ENCODE data around the gene DRAXIN.

DRAXIN gene

GRCh38 chr1:11678442-11678841 lies 13.1 kb upstream of the DRAXIN start:
- no peak overlapping the region for H3K27ac ChIP-seq
- no peaks in the 10 kb centered on the region for H3K4me1 ChIP-seq (ENCODE audit: low read depth, poor library complexity, severe bottlenecking)
- no peaks in the 10 kb centered on the region for H3K79me2 ChIP-seq (ENCODE audit: insufficient read depth, low read depth)
- TF ChIP-seq CTCF (conservative IDR thresholded peaks at IDR 0.05; ENCODE audit: low read depth, low read length): no peak
- peaks cover 14% of the 10 kb centered on the region; the same call in 1 of the 2 replicates for H3K27me3 ChIP-seq (ENCODE audit: insufficient read depth, low read depth)
- no peak overlapping the region for H2AFZ ChIP-seq (ENCODE audit: low read depth)
- H3K36me3 ChIP-seq (ENCODE audit: insufficient read depth): no peaks in the 10 kb centered on the region
- H3K4me3 ChIP-seq (IDR thresholded peaks at IDR 0.05; ENCODE audit: insufficient read depth, low read depth, low read length): no peak overlapping the region
- H3K4me2 ChIP-seq: no peak overlapping the region
- H4K20me1 ChIP-seq (ENCODE audit: insufficient read depth): no peaks in the 10 kb centered on the region
- no peak overlapping the region for H3K9ac ChIP-seq

DNA sequence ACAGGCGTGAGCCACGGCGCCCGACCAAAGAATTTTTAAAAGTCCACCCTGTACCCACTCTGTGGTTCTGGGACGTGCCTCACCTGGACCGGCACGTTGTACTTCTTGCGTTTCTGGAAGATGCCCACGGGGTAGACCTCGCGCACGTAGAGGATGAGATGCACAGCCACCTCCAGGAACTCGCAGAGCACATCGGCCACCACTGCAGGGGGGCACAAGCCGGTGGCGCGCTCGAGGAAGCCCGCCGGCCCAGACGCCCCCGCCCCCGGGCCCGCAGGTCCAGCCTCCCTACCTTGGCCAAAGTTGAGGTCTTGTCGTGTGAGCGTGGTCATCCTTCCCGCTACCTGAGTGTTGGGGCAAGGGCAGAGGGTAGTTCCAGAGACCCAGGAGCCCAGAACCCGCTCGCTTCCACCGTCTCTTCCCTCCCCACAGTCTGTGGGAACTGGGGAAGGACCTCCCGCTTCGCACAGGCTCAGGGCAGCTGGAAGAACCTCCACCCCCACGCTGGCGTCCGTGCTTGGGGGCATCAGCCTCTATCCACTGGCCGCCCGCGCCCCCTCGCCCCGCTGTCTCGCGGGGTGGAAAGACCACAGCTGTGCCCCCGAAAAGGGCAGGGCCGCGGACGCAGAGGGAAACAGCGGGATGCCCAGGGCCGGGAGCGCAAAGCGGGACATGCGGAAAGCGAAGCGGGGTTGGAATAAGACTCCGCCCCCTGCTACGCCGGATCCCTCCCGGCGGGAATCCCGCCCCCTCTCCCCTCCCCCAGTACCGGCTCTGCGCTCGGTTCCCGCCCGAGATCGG lies 11.0 kb upstream of the DRAXIN start:
- Histone ChIP-seq H3K9ac (peak overlapping the region; percentile 58), H2AFZ (ENCODE audit: low read depth) (peak overlapping the region; percentile 91), H3K27me3 (ENCODE audit: insufficient read depth, low read depth) (peaks cover 19% of the 10 kb centered on the region; the same call in 1 of the 2 replicates), H3K36me3 (ENCODE audit: insufficient read depth) (no peaks in the 10 kb centered on the region), H4K20me1 (ENCODE audit: insufficient read depth) (no peaks in the 10 kb centered on the region), H3K4me3 (IDR thresholded peaks at IDR 0.05; ENCODE audit: insufficient read depth, low read depth, low read length) (peak overlapping the region; percentile 73), H3K4me1 (ENCODE audit: low read depth, poor library complexity, severe bottlenecking) (no peaks in the 10 kb centered on the region), H3K27ac (no peak overlapping the region), H3K4me2 (peak overlapping the region; percentile 63), H3K79me2 (ENCODE audit: insufficient read depth, low read depth) (no peaks in the 10 kb centered on the region)
- no peak for TF ChIP-seq CTCF (conservative IDR thresholded peaks at IDR 0.05; ENCODE audit: low read depth, low read length)

GRCh38 chr1:11681071-11681771 lies 10.3 kb upstream of the DRAXIN start, which contains the start of gene MAD2L2:
Gene MAD2L2 (minus strand): TSS chr1:11681148. CDS start chr1:11680601, 547 bp downstream.
- H3K27ac ChIP-seq: no peak within 1 kb of the TSS
- H3K9ac ChIP-seq: peak within 1 kb of the TSS; percentile 58
- H3K4me2 ChIP-seq: peak within 1 kb of the TSS; percentile 82
- no peak for TF ChIP-seq CTCF (conservative IDR thresholded peaks at IDR 0.05; ENCODE audit: low read depth, low read length)
- peak within 1 kb of the TSS; percentile 91 for H2AFZ ChIP-seq (ENCODE audit: low read depth)
- peaks cover 19% of the 10 kb centered on the region; the same call in 1 of the 2 replicates for H3K27me3 ChIP-seq (ENCODE audit: insufficient read depth, low read depth)
- no peaks in the 10 kb centered on the region for H3K4me1 ChIP-seq (ENCODE audit: low read depth, poor library complexity, severe bottlenecking)
- H3K36me3 ChIP-seq (ENCODE audit: insufficient read depth): no peaks in the 10 kb centered on the region
- H4K20me1 ChIP-seq (ENCODE audit: insufficient read depth): no peaks in the 10 kb centered on the region
- H3K79me2 ChIP-seq (ENCODE audit: insufficient read depth, low read depth): no peaks in the 10 kb centered on the region
- peak within 1 kb of the TSS; percentile 73 for H3K4me3 ChIP-seq (IDR thresholded peaks at IDR 0.05; ENCODE audit: insufficient read depth, low read depth, low read length)

- no peaks in the 10 kb centered on the region for H3K4me1 ChIP-seq (ENCODE audit: low read depth, poor library complexity, severe bottlenecking)
- H3K79me2 ChIP-seq (ENCODE audit: insufficient read depth, low read depth): no peaks in the 10 kb centered on the region
- H3K27ac ChIP-seq: no peak overlapping the region
- H2AFZ ChIP-seq (ENCODE audit: low read depth): no peak overlapping the region; the same call in 1 of the 2 replicates
- no peaks in the 10 kb centered on the region for H3K36me3 ChIP-seq (ENCODE audit: insufficient read depth)
- no peak overlapping the region for H3K9ac ChIP-seq
- H3K4me2 ChIP-seq: no peak overlapping the region
- H3K27me3 ChIP-seq (ENCODE audit: insufficient read depth, low read depth): peaks cover 23% of the 10 kb centered on the region; the same call in 1 of the 2 replicates
- H4K20me1 ChIP-seq (ENCODE audit: insufficient read depth): no peaks in the 10 kb centered on the region
- no peak for TF ChIP-seq CTCF (conservative IDR thresholded peaks at IDR 0.05; ENCODE audit: low read depth, low read length)
- no peak overlapping the region for H3K4me3 ChIP-seq (IDR thresholded peaks at IDR 0.05; ENCODE audit: insufficient read depth, low read depth, low read length)
These were observed 9.2 kb upstream of the DRAXIN start for GRCh38 chr1:11682287-11682771.

All from KMS-11 (cell line).